IPS-18c (cell line): Measurements from ENCODE around the gene GDPD5.

Experiments used
- H3K4me3 ChIP-seq: 2 replicates; pipeline ENCODE4 v1.7.0; 2013; ENCODE audit warnings: low read depth, mild to moderate bottlenecking, low read length, moderate library complexity; ENCODE audit not compliant: insufficient read depth
- H3K9me3 ChIP-seq: one replicate; pipeline ENCODE4 v1.6.1; 2013; ENCODE audit warnings: mild to moderate bottlenecking, low read length, moderate library complexity; ENCODE audit not compliant: control insufficient read depth, insufficient read depth

Gene GDPD5

DNA sequence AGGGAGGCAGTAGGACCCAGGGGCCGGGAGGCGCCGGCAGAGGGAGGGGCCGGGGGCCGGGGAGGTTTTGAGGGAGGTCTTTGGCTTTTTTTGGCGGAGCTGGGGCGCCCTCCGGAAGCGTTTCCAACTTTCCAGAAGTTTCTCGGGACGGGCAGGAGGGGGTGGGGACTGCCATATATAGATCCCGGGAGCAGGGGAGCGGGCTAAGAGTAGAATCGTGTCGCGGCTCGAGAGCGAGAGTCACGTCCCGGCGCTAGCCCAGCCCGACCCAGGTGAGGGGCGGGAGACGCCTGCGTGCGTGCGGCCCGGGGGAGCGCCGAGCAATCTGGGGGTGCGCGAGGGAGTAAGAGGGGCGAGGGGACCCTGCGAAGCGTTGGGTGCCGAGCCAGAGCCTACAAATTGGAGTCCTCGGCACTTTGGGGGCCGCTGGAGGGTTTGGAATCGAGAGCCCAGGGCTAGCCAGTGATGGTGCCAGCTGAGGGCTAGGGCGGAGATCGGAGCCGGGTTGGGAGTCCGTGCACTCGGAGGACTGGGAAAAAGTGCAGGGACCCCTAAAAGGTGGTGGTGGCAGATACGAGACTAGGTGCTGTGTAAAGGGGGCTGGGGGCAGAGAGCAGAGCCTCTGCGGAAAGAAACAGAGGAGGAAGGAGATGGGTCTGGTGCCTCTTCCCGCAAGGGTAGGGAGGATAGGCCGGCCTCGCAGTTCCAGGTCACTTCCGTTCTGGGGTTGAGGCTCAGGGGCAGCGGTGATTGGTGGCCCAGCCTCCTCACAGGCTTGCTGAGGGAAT is 36.5 kb upstream of the GDPD5 start, which contains the start of gene SERPINH1:
Gene SERPINH1, plus strand, starts transcription at position 206 of the 788 bp plus-strand sequence. CDS start 4,097 bp downstream, outside the sequence.
- H3K4me3 ChIP-seq, result peak within 1 kb of the TSS; percentile 89
- peaks cover 2% of the 10 kb centered on the region for H3K9me3 ChIP-seq

DNA sequence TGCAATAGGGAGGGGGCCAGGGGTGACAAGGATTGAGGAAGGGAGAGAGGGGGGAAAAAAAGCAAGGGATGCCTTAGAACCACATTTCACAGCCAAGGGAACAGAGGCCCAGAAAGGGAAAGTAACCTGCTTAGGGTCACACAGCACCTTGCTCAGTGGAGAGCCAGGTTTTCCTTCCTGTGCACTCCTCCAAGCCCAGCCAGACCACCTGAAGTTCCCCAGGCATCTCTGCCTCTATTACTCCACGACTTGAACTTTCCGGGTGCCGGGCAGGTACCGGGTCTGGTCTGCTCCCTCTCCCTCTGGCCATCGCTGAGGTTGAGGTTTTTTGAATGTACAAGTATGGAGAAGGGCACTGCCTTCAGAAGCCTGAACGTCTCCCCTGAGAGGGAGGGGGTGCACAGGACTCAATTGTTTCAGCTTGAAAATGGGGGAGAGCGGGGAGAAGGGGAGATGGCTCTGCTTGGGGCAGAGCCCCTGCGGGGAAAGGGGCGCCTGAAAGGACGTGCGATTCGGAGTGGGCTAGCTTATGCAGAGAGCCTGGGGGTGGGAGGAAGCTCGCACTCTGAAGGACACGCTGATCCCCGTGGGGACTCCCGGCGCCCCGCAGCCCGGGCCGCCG is 35.8 kb upstream of the GDPD5 start:
- peak overlapping the region; percentile 89 for H3K4me3 ChIP-seq
- peaks cover 2% of the 10 kb centered on the region for H3K9me3 ChIP-seq

DNA sequence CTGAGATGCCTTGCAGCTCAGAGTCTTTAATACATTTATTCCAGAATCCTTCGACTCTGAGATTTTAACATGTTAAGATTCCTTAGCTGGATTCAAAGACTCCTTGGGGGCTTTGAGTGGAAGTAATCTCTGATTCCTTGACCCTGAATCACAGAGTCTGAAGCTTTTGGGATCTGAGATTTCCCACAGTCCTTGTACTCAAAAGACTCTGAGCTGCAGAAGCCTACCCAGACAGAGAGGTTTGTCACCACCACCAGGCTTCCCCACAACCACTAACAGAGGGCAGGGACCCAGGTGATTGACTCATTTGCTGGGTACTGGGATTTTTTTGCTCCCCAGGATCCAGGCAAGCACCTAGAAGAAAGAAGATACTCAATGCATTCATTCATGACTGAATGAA is 34.9 kb upstream of the GDPD5 start:
- H3K9me3 ChIP-seq, result peaks cover 2% of the 10 kb centered on the region
- H3K4me3 ChIP-seq, result no peak overlapping the region

DNA sequence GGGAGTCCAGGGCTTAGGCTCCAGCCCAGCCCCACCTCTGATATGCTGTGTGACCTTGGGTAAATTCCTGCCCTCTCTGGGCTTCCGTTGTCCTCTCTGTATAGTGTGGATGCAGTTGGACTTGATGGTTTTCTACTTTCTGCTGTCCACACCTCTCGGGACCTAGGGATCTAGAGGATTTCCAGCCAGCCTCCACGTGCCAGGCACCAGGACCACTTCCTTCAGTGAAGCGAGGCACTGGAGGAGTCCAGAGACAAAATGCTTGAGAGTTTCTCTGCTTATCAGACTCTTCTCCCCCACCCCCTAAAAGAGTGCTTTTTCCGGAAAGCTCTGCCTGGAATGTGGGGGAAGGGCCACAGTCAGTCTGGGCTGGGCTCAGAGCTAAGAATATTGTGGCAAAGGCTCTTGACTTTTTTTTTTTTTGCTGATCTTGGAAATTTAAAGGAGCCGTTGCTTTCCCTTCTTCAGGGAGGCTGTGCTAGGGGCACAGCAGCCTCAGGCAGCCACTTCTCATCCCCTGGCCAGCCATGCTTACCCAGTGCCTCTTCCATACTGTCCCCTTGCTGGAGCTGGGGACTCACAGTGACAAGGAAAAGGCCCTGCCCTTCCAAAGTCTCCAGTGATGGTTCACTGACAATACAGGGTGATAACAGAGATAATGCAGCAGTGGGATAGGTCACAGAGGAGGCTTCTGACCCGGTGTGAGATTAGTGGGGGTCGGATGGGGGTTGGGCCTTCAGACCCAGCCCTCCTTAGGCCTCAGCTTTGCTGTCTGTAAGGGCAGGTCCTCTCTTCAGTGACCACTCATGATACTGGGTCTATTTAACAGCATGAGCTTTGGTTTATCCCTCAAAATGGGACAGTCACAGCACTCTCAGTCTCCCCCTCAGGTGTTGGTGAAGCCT is 33.5 kb upstream of the GDPD5 start:
- no peaks in the 10 kb centered on the region for H3K9me3 ChIP-seq
- no peak overlapping the region for H3K4me3 ChIP-seq

DNA sequence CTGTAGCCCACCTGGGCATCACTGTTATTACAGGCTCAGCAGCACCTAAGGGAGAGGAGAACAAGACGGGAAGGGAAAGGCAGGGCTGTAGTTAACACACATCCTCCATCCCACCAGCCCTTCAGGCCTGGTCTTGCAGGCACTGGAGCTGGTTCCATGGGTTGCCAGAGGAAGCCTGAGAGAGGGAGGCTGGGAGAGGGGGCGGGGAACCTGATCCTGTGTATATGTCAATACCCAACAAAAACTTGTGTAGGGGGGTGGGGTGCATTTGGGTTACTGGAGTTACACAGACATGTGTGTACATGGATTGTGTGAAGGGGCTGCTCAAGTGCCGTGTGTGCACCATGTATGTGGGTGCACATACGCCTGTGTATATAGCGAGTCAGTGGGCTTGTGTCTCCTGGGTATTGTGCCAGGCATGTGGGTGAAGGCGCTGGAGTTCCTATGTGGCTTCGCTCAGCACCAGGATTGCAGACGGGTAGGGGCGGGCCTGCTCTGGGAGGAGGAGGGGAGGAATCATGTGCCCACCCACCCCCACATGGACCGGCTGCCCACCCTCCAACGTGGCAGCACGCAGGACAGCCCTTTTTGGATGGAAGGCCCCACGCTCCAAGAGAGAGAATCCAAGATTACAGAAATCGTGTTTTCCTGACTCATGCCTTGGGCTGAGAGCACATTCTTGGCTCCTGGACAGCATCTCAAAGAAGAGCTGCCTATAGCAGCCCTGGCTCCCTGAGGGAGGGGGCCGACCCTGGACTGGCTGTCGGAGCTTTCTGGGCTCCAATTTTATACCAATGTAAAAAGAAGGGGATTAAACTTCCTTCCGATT is 32.1 kb upstream of the GDPD5 start:
- Histone ChIP-seq H3K9me3 (no peaks in the 10 kb centered on the region), H3K4me3 (no peak overlapping the region)

DNA sequence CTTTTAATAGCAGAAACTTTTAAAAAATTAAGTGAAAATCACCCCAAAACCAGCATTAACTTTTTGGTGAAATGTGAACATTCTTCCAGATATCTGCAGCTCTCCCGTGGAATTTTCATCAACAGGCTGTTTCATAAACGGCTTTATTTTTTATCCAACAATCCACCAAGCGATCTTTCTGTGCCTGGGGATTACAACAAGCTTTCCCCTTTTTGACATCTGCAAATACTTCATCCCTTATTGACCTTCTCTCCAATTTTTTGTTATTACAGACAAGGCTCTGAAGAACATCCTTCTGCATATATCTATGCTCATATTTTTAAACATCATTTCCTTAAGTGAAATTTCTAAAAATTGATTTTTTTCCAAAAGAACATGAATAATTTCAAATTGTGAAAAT is 30.5 kb upstream of the GDPD5 start:
- no peaks in the 10 kb centered on the region for H3K9me3 ChIP-seq
- H3K4me3 ChIP-seq, result no peak overlapping the region

DNA sequence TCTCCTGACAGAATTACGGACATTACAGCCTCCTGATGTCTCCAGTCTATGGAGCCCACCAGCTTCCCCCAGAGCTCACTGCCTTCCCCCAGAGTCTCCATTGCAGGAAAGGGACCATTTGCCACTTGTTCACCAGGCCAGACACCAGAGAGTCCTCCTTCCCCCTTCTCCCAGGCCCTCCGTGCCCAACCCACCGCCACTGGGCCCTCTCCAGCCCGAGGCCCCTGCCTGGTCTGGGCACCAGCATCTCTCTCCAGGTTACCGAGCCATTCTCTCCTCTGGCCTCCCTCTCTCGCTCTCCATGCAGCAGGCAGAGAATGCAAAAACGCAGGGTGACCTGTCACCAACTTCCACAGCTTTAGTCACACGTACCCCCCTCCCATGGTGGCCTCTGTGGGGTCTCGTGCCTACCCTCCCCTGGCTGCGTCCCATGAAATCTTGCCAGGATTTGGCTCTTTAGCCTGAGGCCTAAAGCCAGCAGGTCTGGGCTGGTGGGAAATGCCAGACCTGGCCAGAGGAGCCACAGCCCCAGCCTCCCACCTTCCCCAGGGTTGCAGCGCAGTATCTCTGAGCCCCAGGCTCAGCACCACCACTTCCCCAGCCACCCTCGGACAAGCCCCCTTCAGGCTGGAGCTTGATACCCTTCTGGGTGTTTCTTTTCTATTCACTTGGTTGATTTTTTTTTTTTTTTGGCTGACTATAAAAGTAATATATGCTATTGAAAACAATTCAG is 29.5 kb upstream of the GDPD5 start:
- H3K4me3 ChIP-seq, result no peak overlapping the region

DNA sequence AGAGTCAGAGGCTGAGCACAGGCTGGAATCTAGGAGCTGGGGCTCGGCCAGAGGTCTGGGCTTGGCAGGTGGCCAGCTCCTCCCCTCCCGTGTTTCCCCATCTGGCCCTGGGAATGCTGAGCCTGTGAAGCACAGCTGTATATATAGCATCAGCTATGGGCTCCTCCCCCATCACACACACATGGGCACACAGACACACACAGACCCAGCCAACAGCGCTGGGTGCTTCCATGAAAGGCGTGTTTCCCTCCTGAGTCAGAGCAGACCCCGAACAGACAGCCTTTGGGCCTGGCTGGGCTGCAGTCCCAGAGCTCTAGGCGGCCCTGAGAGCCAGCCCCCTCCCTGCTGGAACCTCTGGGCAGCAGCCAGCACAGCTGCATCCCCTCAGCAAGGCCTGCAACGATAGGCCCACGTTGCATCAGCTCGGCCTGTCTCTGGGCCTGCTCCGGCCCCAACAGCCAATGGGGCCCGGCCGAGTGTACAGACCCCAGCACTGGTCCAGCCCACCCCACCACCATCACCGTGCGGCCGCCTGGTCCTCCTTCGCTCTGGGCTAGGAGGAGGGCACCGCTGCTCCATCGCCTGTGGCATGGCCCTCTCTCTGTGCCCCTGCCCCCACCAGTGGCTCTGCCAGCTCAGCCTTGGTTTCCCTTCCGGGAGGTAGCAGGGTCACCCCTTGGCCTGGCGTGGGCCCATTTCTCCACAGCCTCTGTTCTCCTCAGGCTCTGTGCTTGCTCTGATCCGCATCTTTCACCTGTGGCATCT is 28.7 kb upstream of the GDPD5 start:
- Histone ChIP-seq H3K9me3 (no peaks in the 10 kb centered on the region), H3K4me3 (no peak overlapping the region)

More for the DNA sequence above, 29.5 kb upstream of the GDPD5 start:
- no peaks in the 10 kb centered on the region for H3K9me3 ChIP-seq

DNA sequence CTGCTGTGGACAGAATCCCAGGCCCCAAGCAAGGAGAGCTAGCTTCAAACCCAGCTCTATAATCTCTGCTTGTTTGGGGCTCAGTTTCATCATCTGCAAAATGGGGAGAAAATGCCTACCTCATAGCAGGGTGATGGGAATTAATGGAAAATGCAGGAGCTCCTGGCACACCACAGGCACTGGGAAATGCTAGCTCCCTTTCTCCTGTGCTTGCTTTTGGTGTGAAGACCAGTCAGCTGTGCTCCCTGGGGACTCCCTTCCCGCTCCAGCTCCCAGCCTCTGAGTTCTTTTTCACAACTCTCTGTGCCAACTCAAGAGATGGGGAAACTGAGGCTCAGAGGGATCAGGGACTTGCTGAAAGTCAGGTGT is 28.1 kb upstream of the GDPD5 start:
- Histone ChIP-seq H3K4me3 (no peak overlapping the region), H3K9me3 (no peaks in the 10 kb centered on the region)

DNA sequence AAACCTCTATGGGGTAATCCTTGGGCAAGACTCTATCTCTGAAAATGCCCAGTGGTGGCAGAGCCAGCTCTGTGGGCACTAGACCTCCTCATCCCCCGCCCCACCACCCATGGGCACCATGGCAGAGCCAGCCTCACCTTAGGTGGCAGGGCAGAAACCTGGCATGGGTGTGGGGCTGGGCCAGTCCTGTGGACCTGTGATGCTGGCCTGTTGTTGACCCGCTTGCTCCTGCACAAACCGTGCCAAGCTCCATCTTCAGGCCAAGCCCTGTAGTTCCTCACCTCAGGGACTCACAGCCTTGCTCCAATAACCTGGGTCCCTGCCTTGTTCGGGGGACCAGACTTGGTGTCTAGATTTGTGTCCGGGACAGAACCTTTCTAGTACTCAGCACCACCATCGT is 27.4 kb upstream of the GDPD5 start:
- Histone ChIP-seq H3K9me3 (no peaks in the 10 kb centered on the region), H3K4me3 (no peak overlapping the region)

DNA sequence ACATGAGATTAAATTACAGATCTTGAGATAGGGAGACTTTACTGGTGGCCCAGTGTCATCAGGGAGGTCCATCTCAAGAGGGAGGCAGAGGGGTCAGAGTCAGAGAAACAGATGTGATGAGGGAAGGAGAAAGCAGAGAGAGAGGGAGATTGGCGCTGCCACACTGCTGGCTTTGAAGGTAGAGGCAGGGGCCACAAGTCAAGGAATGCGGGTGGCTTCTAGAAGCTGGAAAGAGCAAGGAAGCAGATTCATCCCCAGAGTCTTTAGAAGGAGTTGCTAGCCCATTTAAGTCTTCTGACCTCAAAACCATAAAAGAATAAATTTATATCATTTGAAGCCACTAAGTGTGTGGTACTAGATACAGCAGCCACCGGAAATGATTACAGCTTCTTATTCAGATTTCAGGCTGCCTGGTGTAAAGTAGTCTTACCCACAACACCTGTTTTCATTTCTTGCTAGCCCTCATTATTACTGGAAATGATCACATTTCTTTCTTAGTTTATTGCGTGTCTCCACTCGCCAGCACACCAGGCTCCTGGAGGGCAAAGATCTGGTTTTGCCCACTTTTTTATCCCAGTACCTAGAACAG is 23.7 kb upstream of the GDPD5 start:
- Histone ChIP-seq H3K9me3 (no peaks in the 10 kb centered on the region), H3K4me3 (no peak overlapping the region)

DNA sequence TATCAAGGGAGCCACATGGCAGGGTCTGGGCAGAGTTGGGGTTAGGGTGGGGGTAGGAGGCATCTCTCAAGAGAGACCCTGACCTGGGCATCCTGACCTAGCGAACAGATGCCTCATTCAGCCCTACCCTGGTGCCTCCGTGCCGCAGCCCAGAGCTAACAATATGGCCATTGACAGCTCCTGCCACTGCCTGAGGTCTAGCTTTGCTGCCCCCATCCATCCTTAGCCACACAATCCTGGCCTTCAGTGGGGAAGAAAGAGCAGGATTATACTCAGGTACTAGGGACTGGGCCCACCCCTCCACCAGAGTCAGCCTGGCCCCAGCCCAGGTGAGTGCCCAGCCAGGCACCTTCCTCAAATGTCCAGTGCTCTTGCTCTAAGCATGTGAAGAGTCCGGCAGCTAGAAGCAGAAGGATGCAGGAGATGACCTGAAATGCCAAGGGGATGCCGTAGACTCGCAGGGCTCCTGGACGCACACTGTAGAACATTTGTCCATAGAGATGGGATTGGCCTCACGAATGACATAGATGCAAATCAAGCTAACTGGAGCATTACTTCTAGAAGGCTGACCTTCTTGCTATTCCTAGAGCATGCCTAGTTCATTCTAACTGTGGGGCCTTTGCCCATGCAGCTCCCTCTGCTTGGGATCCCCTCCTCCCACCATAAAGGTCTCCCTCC is 23.0 kb upstream of the GDPD5 start:
- H3K4me3 ChIP-seq, result no peak overlapping the region
- no peaks in the 10 kb centered on the region for H3K9me3 ChIP-seq

DNA sequence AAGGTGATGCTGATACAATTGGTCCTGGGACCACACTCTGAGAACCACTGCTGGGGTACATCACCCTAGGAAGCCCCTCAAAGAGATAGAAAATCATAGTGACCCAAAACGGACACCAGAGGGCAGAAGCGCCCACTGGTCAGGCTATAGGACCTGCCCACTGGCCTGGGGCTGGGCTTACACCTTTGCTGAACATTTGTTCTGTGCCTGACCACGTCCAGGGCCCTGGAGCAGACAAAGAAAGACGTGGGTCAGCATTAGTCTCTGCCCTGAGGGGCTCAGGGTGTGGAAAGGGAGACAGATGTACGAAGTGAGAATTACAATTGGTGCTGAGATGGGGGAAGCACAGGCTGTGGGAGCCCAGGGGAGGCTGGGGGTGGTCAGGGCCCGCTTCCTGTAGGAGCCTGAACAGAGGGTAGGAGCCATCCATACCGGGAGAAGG is 21.9 kb upstream of the GDPD5 start:
- no peak overlapping the region for H3K4me3 ChIP-seq

DNA sequence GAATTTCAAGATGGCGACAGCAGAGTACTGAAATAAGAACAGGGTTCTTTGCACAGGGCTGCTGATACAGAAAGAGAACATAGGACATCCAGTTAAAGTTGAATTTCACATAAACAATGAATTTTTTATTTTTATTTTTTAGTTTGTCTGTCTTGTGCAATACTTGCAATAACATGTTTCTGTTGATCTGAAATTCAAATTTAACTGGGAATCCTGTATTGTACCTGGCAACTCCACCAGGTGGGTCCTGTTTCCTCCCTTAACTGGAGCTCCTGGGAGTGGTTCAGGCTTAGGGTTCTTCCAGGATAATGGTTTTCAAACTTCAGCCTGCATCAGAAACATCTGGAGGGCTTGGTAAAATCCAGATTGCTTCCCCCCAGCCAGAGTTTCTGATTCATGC is 21.4 kb upstream of the GDPD5 start:
- H3K4me3 ChIP-seq, result no peak overlapping the region
- H3K9me3 ChIP-seq, result no peaks in the 10 kb centered on the region

More for the DNA sequence above, 21.9 kb upstream of the GDPD5 start:
- no peaks in the 10 kb centered on the region for H3K9me3 ChIP-seq

DNA sequence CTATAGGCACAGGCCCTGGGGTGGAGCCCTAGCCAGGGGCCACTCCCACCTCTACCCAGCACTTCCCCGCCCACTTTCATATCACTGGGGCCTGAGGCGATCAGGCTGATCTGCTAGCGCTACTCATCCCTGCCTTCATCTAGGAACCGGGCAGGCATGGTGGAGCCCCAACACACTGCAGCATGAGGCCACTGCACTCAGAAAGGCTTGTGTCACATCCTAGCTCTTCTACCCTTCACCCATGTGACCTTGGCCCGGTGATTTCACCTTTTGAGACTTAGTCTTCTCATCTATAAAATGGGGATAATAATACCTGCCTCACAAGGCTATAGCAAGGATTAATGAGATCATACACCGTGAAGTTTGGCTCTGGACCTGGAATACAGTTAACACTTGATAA is 18.1 kb upstream of the GDPD5 start:
- Histone ChIP-seq H3K4me3 (no peak overlapping the region), H3K9me3 (no peaks in the 10 kb centered on the region)
